NOMO-1 treated with DMSO at 0.1 percent for 48 hours (cell line): ENCODE results near the gene BACE1-AS.
"Not testable (repeated sequence)": the region's sequence is repeated elsewhere in the genome, so short reads cannot be mapped to it uniquely, and the experiment has no call there.

Source experiments
- DNase-seq: peaks from one replicate; lab custom pipeline; 2025; ENCODE audit not compliant: unreplicated experiment; lab: John Stamatoyannopoulos, UW

Gene BACE1-AS

DNA sequence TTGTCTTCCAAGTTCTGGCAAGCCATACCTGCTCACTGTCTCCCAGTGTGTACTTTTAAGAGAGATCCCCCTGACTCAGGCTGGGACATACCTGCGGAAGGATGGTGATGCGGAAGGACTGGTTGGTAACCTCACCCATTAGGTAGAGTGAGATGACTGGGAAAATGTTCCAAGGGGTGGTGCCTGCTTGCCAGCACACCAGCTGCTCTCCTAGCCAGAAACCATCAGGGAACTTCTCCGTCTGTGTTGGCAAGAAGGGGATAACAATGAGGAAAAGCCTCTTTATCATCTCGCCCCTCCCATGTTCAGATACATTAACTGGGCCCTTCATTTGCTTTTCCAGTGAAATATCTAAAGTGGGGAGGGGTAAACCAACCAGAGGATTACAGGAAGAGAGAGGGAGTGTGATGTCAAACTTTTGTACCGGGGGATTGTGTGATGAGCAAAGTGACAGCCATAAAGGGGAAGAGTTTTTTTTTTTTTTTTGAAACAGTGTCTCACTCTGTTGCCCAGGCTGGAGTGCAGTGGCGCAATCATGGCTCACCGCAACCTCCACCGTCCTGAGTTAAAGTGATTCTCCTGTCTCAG is at the start of gene BACE1-AS:
Gene BACE1-AS, plus strand, starts transcription at position 538 of the 588 bp plus-strand sequence.
- DNase-seq: no peak

DNA sequence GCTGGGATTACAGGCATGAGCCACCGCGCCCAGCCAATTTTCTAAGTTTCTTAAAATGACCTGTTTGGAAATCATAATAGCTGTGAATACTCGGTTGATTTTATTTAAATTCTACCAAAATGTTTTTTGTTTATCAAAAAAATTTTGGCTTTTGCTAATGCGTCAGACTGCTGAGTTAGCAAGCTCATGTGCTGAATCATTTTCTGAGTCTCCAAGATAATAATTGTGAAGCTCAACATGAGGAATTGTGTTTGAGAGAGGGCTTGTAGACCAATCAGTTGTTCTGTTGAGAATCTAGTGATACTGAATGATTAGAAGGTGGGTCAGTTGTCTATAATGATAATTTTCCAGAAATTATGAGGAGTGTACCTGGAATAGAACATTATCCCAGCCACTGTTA is 42.8 kb upstream of the BACE1-AS start:
- no peak for DNase-seq

DNA sequence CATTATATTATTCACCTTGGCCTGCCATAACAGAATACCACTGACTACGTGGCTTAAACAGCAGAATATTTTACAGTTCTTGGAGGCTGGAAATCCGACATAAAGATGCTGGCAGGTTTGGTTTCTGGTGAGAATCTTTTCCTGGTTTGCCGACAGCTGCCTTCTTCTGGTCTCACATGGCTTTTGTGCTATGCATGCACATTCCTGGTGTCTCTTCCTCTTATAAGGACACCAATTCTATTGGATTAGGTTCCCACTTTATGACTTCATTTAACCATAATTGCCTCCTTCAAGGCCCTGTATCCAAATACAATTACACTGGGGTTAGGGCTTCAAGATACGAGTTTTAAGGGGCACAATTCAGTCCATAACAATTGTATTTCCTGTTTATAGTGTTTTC is 41.6 kb upstream of the BACE1-AS start:
- DNase-seq: no peak

DNA sequence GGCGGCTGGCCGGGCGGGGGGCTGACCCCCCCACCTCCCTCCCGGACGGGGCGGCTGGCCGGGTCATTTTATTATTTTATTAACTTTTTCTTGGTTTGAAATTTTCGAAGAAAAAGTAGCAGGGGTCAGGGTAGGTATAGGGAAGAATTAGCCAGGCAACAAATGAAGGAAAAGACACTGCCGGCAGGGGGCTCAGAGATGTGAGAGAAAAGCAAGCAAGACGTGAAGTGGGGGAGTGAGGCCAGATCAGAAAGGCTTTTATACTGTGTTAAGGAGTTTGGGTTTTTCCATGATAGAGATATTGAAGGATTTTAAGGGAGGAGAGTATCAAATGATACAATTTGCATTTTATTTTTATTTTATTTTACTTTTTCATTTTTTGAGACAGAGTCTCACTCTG is 39.6 kb upstream of the BACE1-AS start:
- no peak for DNase-seq

DNA sequence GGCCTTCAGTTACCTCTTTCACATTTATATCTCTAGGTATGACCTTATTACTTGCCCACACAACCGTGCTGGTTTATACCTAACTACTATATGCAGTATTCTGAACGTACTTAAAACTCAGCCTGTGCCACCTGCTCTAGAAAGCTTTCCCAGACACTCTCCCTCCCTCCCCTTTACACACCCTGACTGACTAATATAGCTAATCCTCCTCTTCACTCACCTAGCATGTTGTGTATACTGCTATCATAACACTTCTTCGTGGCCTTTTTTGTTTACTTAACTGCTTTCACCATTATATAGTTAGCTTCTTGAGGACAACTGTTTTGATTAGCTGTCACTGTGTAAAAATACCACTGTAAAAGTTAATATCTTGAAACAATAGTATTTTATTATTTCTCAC is 35.2 kb upstream of the BACE1-AS start:
- no peak for DNase-seq

DNA sequence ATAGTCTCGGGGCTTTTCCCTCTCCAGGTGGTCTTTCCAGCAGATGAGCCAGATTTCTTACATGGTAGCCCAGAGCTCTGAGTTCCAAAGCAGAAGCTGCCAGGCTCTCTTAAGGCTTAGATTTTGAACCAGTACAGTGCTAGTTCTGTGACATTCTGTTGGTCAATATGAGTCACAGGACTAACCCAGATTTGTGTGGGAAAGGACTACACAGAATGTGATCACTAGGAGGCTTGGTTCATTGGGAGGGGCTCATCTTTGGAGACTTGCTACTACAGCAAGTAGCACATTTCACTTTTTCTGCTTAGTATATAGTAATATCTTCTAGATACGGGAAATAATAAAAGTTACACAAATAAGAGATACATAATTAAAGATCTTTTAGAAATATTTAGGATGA is 34.6 kb upstream of the BACE1-AS start:
- no peak for DNase-seq

- no peak for DNase-seq
These were observed 32.6 kb upstream of the BACE1-AS start for GRCh38 chr11:117258576-117258975.

- no peak for DNase-seq
These were observed 31.7 kb upstream of the BACE1-AS start for GRCh38 chr11:117259417-117259816.

DNA sequence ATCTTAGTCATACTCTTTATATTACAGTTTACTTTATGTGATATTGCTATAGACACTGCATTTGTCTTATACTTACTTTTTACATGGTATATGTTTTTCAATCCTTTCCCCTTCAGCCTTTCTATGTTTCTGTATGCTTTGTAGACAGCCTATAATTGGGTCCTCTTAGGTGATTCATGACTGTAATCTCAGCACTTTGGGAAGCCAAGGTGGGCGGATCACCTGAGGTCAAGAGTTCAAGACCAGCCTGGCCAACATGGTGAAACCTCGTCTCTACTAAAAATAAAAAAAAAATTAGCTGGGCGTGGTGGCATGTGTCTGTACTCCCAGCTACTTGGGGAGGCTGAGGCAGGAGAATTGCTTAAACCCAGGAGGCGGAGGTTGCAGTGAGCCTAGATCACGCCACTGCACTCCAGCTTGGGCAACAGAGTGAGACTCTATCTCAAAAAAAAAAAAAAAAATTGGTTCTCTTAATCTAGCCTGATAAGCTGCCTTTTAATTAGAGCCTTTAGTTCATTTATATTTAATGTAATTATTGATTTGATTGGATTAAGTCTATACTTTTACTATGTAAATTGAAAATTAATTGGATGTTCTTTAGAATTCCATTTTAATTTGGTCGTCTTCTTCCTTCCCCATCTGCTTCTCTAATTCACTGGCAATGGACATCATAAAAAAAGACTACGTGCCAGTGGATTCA is 26.4 kb upstream of the BACE1-AS start:
- not testable (repeated sequence) for DNase-seq

- no peak for DNase-seq
These were observed 25.4 kb upstream of the BACE1-AS start for GRCh38 chr11:117265745-117266144.

DNA sequence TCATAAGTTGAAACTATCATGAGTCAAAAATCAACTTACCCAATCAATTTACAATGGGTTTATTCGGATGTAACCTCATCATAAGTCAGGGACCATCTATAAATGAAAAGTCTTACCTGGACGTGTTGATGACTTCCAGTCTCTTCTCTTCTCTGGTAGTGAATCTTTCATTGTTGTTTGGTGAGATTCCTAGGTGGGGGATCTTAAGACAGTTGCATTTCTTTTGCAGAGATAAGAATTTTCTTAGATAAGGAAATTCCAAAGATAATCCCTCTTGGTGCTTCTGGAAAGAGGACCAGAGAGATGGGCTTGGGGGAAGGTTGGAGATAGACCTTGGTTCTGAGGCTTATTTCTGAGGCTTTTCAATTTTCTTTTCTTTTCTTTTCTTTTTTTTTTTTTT is 21.3 kb upstream of the BACE1-AS start:
- DNase-seq: no peak

GRCh38 chr11:117271208-117271607 is 19.9 kb upstream of the BACE1-AS start:
- DNase-seq: no peak

- DNase-seq: not testable (repeated sequence)
These were observed 19.0 kb upstream of the BACE1-AS start for GRCh38 chr11:117272175-117272574.

DNA sequence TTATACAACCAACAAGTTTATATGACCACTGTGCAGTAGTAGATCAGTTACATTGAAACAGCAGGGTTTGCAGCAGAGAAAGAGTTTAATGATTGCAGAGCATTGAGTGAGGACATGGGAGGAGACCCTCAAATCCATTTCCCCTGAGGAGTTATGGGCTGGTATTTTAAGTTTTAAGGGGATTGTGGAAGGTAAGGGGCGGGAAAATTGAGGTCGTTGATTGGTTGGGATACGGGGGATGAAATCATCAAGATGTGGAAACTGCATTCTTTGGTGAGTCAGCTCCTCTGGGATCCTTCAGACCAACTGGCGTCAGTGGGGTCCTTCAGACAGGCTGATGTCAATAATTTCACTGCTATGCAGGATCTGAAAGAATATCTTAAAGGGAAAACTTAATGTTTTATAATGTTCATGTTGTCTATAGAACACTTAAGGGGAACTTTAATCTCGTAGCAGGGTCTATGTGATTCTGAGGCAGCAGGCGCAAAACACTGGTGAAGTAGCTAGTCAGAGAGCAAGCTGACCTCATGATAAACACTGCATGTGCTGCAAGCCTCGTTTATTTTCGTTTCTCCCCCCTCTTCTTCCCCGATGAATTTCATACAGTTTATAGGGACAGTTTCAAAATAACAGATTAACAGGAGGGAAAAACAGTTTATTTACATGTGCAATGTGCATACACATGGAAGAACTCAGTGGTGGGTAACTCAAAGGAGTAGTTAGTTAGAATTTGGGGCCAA is 17.4 kb upstream of the BACE1-AS start:
- no peak for DNase-seq

- DNase-seq: no peak
These were observed 12.8 kb upstream of the BACE1-AS start for GRCh38 chr11:117278347-117278746.

DNA sequence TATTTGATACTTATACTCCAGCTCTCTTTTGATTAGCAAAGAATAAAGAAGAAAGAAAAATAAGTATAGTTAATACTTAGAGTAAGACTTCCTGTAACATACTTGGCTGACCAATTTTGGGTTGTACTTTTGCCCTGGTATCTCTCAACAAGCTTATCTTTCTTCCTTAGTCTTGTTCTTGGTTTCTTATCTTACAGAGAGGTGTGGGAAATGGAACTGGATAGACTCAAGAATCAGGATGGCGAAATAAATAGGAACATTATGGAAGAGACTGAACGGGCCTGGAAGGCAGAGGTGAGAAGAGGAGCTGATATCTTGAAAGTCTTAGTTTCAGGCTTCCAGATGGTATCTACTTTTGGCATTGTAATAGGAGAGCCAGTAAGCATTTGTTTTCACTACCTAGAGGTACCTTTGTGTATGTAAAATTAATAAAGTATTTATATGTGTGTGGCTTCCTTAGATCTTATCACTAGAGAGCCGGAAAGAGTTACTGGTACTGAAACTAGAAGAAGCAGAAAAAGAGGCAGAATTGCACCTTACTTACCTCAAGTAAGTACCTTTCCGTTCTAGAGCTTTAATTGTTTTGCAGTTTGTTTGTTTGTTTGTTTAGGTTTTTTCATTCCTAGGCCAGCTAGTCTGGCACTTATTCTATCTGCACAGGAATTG is 11.3 kb upstream of the BACE1-AS start:
- DNase-seq: no peak

GRCh38 chr11:117281159-117281558 is 10.0 kb upstream of the BACE1-AS start:
- DNase-seq: no peak

- DNase-seq: no peak
These were observed 9.3 kb upstream of the BACE1-AS start for GRCh38 chr11:117281869-117282268.

DNA sequence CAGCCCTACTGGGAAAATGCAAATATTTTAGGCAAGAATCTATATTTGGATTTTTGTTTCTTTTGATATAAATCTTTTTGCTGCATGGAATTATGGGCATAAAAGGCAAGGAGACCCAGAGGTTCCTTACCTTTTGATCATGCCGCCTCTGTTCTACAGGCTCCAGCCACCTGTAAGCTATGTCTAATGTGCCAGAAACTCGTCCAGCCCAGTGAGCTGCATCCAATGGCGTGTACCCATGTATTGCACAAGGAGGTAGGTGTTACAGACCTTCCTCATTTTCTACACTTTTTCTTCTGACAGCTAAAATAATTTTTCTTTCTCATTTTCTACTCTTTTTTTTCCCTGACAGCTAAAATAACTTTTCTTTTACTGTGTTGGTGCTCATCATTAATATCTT is 8.2 kb upstream of the BACE1-AS start:
- no peak for DNase-seq

- DNase-seq: no peak
These were observed 7.1 kb upstream of the BACE1-AS start for GRCh38 chr11:117284053-117284452.

DNA sequence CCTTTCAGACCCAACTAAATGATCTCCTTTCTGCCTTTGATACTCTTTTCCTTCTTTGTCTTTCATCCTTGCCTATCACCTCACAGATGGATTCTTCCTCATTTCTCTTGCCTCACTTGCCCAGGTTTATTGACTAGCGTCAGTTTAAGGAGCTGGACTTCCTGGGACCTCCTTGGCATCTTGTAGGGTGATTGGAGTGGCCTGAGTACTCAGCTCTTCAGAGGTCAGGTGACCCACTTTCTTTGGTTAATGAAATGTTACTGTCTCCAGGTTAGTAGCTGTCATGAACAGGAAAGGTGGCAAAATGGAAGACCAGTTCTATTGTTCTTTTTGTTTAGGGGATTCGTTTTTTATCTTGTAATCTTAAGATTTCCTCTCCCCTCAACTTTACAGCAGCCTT is 4.6 kb upstream of the BACE1-AS start:
- DNase-seq: no peak

GRCh38 chr11:117287668-117288067 is 3.5 kb upstream of the BACE1-AS start:
- no peak for DNase-seq
